Gastrocnemius medialis (tissue), 4 donors: Measurements from ENCODE around the gene SLC16A1. TPM values are rescaled to one million over a fixed set of nuclear protein-coding genes. Genes with fewer than 3 reads are reported as not detected.

Experiments used
- ATAC-seq, 2 donors: fragments of 150-250 bp; one replicate each; pipeline ENCODE4 v1.9.1; 2016
- DNase-seq, 2 donors: peaks; one replicate each; pipeline ENCODE4 v3.0.0-alpha.2; 2019
- H3K27ac ChIP-seq, 4 donors: fragments of 200-600 bp; sonication (generic); 1 replicate in 1 of 4; 2 replicates in 3 of 4; pipeline ENCODE4 v1.5.1; 2016 to 2018; ENCODE audit warnings: mild to moderate bottlenecking in 2 of 4, moderate library complexity in 1 of 4
- H3K27me3 ChIP-seq, 3 donors: fragments of 200-600 bp; sonication (generic) in 2 of 3; 1 replicate in 1 of 3; 2 replicates in 2 of 3; pipeline versions ENCODE4 v1.5.1 to v1.6.0; 2016 to 2019; ENCODE audit warnings: mild to moderate bottlenecking in 1 of 3, moderate library complexity in 1 of 3
- H3K36me3 ChIP-seq, 2 donors: fragments of 200-600 bp; sonication (generic) in 1 of 2; one replicate each; pipeline ENCODE4 v1.5.1; 2017 to 2018
- H3K4me1 ChIP-seq, 2 donors: fragments of 200-600 bp; sonication (generic) in 1 of 2; one replicate each; pipeline ENCODE4 v1.5.1; 2016 to 2017; ENCODE audit warnings: mild to moderate bottlenecking in 2 of 2
- H3K4me3 ChIP-seq, 4 donors: fragments of 200-600 bp; sonication (generic) in 3 of 4; 1 replicate in 1 of 4; 2 replicates in 3 of 4; pipeline ENCODE4 v1.5.1; 2016 to 2019; ENCODE audit warnings: mild to moderate bottlenecking in 2 of 4
- H3K9me3 ChIP-seq, 3 donors: fragments of 200-600 bp; sonication (generic) in 2 of 3; 1 replicate in 1 of 3; 2 replicates in 2 of 3; pipeline ENCODE4 v1.5.1; 2016 to 2019
- POLR2A ChIP-seq, 2 donors: fragments of 450-650 bp; IDR thresholded peaks; one replicate each; pipeline ENCODE4 v1.6.1; 2017; ENCODE audit warnings: antibody characterized with exemption in 2 of 2, mild to moderate bottlenecking in 2 of 2, moderate library complexity in 2 of 2
- in situ Hi-C, 4 donors: fragments of 200-750 bp; cut with MboI; loops; one replicate each; pipeline versions ENCODE4 v1.15.0 to v1.8.0; 2017; ENCODE audit warnings: low sequenced_read_pairs in 4 of 4
- intact Hi-C: fragments of 100-400 bp; cut with DNase I; formaldehyde crosslinking; loops from one replicate; pipeline ENCODE4 v1.15.1; 2023; ENCODE audit warnings: low total_unique reads
- total RNA-seq, 4 donors: library from RNA; depleted of rRNA; stranded (reverse); fragments of >200 nt; gene quantifications; one replicate each; pipeline versions ENCODE4 v1.1.0 to v1.2.3, GENCODE V29; 2016
- TF ChIP-seq, protein P1 (sequence below), 5 experiments: fragments of 450-650 bp in 3 of 5; fragments of 200-600 bp in 2 of 5; sonication (generic) in 2 of 5; IDR thresholded peaks in 4 of 5; conservative IDR thresholded peaks in 1 of 5; 1 replicate in 4 of 5; 2 replicates in 1 of 5; pipeline ENCODE4 v1.5.1; 2016 to 2019; ENCODE audit warnings: antibody characterized with exemption in 5 of 5, mild to moderate bottlenecking in 3 of 5, moderate library complexity in 3 of 5

Gene SLC16A1
- total RNA-seq, 4 donors from 2014 or later: 26.5 to 41.6 (median 36.2) TPM

DNA sequence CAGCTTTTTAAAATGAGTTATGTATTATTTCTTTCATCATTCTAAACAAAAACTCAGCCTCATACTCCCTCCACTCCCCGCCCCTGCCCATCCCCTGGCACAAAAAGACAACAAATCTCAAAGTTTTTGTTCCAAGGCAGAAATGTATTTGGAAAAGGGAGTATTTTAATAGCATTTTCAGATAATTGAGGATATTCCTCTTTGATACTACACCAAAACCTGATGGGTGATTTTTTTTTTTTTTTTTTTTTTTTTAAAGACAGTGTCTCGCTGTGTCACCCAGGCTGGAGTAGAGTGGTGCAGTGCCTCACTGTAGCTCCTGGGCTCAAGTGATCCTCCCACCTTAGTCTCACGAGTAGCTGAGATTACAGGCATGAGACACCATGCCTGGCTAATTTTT, 16.2 kb downstream of the SLC16A1 start:
- intact Hi-C loops: no loop called here
- H3K36me3 ChIP-seq: no peaks in the 10 kb centered on the region
- H3K4me1 ChIP-seq: peaks cover 27 to 36% of the 10 kb centered on the region in 2 donors
- DNase-seq (no peak), ATAC-seq (no peak)
- in situ Hi-C loops: loop anchor here in 1 of 4 donors (10.0 kb wide), 1 partner anchor 55 kb away; no protein-coding TSS in a partner anchor
- H3K27ac ChIP-seq: peak overlapping the region in 2 of 4 donors; percentile 33 to 70
- no peak for TF ChIP-seq POLR2A (IDR thresholded peaks at IDR 0.05)
- TF ChIP-seq, protein P1, sequence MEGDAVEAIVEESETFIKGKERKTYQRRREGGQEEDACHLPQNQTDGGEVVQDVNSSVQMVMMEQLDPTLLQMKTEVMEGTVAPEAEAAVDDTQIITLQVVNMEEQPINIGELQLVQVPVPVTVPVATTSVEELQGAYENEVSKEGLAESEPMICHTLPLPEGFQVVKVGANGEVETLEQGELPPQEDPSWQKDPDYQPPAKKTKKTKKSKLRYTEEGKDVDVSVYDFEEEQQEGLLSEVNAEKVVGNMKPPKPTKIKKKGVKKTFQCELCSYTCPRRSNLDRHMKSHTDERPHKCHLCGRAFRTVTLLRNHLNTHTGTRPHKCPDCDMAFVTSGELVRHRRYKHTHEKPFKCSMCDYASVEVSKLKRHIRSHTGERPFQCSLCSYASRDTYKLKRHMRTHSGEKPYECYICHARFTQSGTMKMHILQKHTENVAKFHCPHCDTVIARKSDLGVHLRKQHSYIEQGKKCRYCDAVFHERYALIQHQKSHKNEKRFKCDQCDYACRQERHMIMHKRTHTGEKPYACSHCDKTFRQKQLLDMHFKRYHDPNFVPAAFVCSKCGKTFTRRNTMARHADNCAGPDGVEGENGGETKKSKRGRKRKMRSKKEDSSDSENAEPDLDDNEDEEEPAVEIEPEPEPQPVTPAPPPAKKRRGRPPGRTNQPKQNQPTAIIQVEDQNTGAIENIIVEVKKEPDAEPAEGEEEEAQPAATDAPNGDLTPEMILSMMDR (IDR thresholded peaks at IDR 0.05 in 4 of 5, conservative IDR thresholded peaks at IDR 0.05 in 1 of 5): no peak
- H3K9me3 ChIP-seq: no peaks in the 10 kb centered on the region
- H3K27me3 ChIP-seq: no peaks in the 10 kb centered on the region
- no peak overlapping the region for H3K4me3 ChIP-seq

DNA sequence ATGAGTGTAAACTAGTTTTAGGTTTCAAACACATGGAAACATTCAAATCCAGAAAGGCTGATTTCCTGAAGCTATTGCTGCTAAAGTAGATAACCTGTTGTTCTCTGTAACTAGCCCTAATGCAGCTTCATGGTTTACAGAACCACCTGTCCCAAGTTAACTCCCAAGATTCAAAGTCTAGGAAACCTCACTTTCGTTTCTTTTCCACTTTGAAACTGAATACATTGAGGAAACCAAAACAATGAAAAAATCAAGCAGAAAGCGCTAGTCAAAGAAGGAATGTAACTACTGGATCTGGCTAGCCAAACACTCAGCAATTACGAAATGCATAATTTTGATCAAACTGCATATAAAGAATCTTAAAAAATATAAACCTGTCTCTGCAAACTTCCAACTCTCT, 17.8 kb downstream of the SLC16A1 start:
- Histone ChIP-seq H3K4me1 (peaks cover 32 to 42% of the 10 kb centered on the region in 2 donors), H3K4me3 (no peak overlapping the region), H3K27me3 (no peaks in the 10 kb centered on the region), H3K9me3 (no peaks in the 10 kb centered on the region), H3K36me3 (no peaks in the 10 kb centered on the region), H3K27ac (peak overlapping the region; percentile 59 to 71 (median 66))
- in situ Hi-C loops: no loop called here
- ATAC-seq (no peak), DNase-seq (no peak)
- TF ChIP-seq, protein P1 (IDR thresholded peaks at IDR 0.05 in 4 of 5, conservative IDR thresholded peaks at IDR 0.05 in 1 of 5): no peak
- no peak for TF ChIP-seq POLR2A (IDR thresholded peaks at IDR 0.05)
- intact Hi-C loops: no loop called here

DNA sequence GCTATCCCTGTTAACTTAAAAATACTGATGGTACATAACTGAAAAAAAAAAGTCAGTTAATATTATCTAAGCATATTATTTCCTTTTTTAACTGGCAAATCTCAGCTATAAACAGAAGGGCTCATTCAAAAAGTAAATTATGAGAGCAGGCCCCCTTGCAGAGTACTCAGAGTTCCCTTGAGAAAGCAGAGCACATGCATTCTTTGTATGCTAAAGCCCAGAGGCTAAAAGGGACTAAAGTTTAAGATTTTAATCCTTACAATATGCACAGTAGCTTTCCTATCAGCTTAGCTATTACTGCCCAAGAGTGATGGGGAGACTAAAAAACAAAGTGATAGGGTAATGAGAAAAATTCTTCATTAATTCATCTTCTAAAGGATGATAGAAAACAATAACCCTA, 18.5 kb downstream of the SLC16A1 start:
- no peak for DNase-seq
- H3K9me3 ChIP-seq: no peaks in the 10 kb centered on the region
- no peak for TF ChIP-seq POLR2A (IDR thresholded peaks at IDR 0.05)
- TF ChIP-seq, protein P1 (IDR thresholded peaks at IDR 0.05 in 4 of 5, conservative IDR thresholded peaks at IDR 0.05 in 1 of 5): no peak
- H3K27me3 ChIP-seq: no peaks in the 10 kb centered on the region
- in situ Hi-C loops (no loop called here), intact Hi-C loops (no loop called here)
- H3K27ac ChIP-seq: peak overlapping the region; percentile 59 to 71 (median 66)
- no peak for ATAC-seq
- H3K4me3 ChIP-seq: no peak overlapping the region
- no peaks in the 10 kb centered on the region for H3K36me3 ChIP-seq
- H3K4me1 ChIP-seq: peaks cover 36 to 39% of the 10 kb centered on the region in 2 donors

DNA sequence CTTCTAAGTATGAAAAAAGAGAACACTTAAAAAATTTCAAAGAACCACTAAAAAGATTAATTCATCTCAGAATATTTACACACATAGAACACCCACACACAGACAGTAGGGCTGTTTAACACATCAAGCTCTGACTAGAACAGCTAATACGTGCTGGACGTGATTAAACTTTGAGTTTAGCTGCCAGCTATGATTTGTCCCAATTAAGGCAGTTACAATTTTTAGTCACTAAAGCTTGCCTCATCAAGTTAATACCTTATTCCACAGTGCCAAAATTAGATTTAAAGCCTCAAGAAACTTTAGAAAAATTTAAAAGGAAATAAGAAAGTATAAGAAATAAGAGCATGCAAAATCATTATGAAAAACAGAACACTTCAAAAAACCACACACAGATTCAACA, 18.9 kb downstream of the SLC16A1 start:
- Histone ChIP-seq H3K27me3 (no peaks in the 10 kb centered on the region), H3K4me1 (peaks cover 36 to 37% of the 10 kb centered on the region in 2 donors), H3K4me3 (no peak overlapping the region), H3K9me3 (no peaks in the 10 kb centered on the region), H3K27ac (peak overlapping the region; percentile 59 to 71 (median 66)), H3K36me3 (no peaks in the 10 kb centered on the region)
- TF ChIP-seq POLR2A (IDR thresholded peaks at IDR 0.05): no peak
- TF ChIP-seq, protein P1 (IDR thresholded peaks at IDR 0.05 in 4 of 5, conservative IDR thresholded peaks at IDR 0.05 in 1 of 5): no peak
- DNase-seq: no peak
- in situ Hi-C loops (no loop called here), intact Hi-C loops (no loop called here)
- peak in 1 of 2 donors; percentile 38 for ATAC-seq
